HG02678 (cell line): ENCODE data around the gene NANOGP8.
"Not testable (repeated sequence)": the region's sequence is repeated elsewhere in the genome, so short reads cannot be mapped to it uniquely, and the experiment has no call there.

Experiments used
- ATAC-seq: cut with Tn5 transposase; IDR thresholded peaks from one replicate; pipeline ENCODE4 v1.9.1; 2021; ENCODE audit warnings: mild to moderate bottlenecking, moderate library complexity; ENCODE audit not compliant: unreplicated experiment

NANOGP8 gene

DNA sequence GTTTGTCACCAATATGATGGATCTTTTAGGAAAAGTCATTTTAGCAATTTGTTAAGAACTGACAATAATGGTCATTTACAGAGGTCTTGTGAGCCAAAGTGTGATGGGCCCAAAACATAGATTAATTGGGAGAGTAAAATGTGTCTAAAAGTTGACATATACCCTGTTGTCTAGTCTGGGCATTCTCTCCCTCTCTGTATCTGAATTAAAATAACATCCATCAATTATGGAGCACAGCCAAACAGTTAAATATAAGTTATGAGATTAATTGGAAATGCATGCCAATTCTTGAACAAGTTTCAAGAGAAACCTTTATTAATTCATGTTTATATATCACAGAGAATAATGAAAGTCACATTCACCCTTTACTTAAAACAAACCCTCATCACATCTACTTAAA, 13.6 kb upstream of the NANOGP8 start:
- ATAC-seq = no peak

DNA sequence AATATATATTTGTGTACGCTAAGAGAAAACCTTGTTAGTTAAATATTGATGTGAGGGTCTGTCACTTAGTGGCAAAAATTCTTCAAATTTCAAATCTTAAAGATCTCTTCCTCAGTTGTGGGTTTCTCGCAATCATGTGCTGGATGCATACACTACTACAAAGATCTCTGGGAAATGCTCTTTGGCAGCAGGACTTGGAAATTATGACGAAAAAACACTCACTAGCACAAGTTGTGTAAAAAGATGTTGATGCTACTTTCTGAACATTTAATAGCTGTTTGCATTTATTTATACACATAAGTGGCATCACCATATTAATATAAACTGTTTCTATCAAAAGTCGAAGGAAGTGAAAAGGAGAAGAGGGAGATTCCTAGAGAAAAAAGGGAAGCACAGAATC, 10.8 kb upstream of the NANOGP8 start:
- no peak for ATAC-seq

DNA sequence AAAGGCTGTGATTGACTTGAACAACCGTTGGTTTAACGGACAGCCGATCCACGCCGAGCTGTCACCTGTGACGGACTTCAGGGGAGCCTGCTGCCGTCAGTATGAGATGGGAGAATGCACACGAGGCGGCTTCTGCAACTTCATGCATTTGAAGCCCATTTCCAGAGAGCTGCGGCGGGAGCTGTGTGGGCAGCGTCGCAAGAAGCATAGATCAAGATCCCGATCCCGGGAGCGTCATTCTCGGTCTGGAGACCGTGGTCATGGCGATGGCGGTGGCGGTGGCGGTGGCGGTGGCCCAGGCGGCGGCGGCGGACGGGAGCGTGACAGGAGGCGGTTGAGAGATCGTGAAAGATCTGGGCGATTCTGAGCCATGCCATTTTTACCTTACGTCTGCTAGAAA, 7.8 kb upstream of the NANOGP8 start:
- no peak for ATAC-seq

DNA sequence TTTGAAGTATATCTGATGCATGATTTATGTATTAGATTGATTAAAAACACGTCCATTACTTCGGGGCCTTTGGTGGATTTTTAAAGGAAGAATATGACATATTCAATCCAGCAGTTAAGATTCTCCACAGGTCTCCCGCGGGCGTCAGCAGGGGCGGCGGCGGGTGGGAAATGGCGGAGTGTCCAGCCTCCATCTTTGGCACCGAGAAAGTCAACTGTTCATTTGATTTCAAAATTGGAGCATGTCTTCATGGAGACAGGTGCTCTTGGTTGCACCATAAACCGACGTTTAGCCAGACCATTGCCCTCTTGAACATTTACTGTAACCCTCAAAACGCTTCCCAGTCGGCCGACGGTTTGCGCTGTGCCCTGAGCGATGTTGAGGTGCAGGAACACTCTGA, 7.2 kb upstream of the NANOGP8 start:
- no peak for ATAC-seq

DNA sequence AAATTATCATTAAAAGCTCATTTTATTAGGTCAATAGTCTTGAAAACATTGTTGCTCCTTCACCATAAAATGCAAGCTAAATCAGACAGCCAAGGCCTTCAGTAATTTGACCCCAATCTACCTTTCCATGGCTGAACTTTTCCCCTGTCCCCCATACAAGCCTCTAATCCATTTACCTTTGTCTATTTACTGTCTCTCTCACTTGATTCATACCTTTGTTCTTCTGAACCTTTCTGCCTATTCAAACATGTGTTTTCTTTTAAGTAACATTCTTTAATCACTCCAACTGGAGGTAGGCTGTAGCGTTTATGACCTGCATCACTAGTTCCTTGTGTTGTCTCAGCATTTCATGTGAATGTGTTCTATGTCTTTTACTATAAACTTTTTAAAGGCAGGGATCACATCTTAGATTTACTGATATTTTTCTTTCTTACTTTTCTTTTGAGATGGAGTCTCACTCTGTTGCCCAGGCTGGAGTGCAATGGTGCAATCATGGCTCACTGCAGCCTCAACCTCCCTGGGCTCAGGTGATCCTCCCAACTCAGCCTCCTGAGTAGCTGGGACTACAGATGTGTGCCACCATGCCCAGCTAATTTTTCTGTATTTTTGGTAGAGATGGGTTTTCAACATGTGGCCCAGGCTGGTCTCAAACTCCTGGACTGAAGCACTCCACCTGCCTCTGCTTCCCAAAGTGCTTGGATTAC, 5.2 kb upstream of the NANOGP8 start:
- ATAC-seq = no peak

DNA sequence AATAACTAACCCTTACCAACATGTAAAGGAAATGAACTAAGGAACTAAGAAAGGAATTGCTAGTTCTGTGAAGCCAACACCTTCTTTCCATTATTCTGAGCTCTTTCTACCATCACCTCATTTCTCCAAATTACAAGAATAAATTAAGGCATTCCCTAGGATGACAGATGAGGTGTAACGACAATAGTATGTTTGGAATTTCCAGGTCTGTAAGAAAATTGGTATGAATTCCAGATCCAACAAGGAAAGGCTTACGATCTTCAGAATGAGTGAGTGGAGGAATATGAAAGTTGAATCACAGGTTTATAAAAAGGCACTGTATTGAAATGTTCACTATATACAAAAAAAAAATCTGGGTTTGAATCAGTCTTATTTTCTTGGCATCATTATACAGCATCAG, 4.5 kb upstream of the NANOGP8 start:
- no peak for ATAC-seq

DNA sequence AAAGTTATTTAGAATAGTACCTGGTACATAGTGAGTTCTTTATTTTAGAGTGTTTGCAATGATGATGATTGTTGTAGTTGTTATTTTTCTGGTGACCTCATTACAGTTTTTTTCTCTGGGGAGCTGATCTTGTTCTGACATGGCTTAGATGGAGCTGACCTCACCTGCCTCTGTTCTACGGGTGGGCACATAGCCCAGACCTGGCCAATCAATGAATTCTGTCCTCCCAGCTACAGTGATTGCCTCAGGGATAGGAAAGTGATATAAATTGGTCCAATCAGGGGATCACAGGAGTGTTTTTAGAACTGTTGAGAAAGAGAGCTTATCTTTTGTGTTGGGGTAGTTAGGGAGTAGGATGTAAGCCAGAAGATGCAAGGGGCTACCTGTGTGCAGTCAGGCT, 3.2 kb upstream of the NANOGP8 start:
- ATAC-seq = no peak

DNA sequence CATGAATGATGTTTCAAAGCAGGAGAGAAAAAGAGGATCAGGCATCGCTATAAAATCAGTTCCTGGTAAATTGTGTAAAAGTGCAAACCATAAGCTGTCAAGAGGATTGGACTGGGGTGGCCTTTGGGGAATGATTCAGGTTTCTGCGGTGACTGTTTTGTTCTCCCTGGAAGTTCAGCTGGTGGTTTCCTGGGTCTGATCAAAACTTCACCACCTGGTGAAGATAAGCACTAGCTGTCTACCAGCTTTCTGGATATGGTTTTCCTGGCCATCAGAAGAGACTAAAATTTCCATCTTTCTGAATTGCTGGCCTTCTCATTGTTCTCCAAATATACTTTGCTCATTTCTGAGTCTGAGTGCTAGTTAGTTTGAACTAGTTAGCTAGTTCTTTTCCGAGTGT, 2.7 kb upstream of the NANOGP8 start:
- ATAC-seq = no peak

DNA sequence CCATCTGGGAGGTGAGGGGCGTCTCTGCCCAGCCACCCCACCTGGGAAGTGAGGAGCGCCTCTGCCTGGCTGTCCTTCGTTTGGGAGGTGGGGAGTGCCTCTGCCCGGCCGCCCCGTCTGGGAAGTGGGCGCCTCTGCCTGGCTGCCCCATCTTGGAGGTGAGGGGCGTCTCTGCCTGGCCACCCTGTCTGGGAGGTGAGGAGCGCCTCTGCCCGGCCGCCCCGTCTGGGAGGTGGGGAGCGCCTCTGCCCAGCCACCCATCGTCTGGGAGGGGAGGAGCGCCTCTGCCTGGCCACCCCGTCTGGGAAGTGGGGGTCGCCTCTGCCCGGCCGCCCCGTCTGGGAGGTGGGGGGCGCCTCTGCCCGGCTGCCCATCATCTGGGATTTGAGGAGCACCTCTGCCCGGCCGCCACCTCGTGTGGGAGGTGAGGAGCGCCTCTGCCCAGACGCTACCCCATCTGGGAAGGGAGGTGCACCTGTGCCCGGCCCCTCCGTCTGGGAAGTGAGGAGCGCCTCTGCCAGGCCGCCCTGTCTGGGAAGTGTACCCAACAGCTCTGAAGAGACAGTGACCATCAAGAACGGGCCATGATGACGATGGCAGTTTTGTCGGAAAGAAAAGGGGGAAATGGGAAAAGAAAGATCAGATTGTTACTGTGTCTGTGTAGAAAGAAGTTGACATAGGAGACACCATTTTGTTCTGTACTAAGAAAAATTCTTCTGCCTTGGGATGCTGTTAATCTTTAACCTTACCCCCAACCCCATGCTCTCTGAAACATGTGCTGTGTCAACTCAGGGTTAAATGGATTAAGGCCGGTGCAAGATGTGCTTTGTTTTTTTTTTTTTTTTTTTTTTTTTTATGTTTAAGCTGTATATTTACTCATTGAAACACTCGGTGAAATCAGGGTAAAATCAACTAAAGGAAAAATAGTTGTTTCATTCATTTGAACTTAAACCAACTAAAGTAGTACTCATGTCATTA, 2.4 kb downstream of the NANOGP8 start:
- ATAC-seq = not testable (repeated sequence)

DNA sequence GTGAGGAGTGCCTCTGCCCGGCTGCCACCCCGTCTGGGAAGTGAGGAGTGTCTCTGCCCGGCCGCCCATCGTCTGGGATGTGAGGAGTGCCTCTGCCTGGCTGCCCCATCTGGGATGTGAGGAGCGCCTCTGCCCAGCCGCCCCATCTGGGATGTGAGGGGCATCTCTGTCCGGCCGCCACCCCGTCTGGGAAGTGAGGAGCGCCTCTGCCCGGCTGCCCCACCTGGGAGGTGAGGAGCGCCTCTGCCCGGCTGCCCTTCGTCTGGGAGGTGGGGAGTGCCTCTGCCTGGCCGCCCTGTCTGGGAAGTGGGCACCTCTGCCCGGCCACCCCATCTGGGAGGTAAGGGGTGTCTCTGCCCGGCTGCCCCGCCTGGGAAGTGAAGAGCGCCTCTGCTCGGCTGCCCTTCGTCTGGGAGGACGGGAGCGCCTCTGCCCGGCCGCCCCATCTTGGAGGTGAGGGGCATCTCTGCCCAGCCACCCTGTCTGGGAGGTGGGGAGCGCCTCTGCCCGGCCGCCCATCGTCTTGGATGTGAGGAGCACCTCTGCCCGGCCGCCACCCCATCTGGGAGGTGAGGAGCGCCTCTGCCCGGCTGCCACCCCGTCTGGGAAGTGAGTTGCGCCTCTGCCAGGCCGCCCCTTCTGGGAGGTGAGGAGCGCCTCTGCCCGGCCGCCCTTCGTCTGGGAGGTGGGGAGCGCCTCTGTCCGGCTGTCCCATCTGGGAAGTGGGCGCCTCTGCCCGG, 3.3 kb downstream of the NANOGP8 start:
- ATAC-seq = not testable (repeated sequence)

DNA sequence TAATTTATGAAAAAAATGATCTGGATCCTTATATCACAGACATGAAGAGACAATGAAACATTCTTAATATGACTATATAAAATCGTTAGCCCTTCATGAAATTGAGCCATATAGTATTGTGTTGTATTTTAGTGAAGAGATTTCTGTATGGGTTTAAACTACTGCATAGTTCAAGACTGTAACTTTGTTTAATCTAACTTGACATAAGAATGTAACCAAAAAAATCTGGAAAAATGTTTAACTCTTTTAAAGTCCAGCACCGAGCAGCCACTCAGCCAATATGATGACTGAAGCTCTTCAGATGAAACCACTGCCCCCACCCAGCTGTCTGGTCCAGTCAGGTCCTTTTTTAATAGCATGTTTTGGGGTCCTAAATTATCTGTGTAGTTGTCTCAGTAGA, 4.9 kb downstream of the NANOGP8 start:
- ATAC-seq = no peak

DNA sequence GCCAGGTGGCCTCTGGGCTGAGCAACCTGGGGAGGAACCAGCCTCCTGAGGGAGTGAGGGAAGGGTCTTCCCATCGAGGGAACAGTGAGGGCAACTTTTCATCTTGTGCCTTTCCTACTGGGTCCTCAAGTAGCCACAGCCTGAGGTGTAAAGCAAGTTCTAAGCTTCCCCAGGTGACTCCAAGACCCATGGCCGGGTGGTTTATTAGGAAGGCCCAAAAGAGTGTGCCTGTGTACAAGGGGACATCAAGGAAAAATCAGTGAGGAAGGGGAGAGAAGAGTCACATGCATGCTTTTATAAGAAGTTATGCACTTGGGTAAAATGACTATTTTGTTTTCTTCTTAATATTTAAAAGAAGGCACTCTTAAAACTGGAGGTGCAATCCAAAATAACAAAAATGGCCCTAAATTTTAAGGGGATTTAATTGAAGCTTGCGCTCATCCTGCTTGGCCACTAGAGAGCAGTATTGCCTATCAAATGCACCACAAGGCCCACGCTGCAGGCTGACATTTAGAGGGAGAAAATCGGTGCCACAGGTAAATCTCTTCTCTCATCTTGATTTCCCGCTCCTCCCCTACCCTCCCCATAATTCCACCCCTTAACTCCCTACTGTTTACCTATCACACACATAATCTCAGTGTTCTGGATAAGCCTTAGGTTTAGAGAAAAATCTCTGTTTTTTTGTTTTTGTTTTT, 6.7 kb downstream of the NANOGP8 start:
- ATAC-seq = peak; percentile 60

DNA sequence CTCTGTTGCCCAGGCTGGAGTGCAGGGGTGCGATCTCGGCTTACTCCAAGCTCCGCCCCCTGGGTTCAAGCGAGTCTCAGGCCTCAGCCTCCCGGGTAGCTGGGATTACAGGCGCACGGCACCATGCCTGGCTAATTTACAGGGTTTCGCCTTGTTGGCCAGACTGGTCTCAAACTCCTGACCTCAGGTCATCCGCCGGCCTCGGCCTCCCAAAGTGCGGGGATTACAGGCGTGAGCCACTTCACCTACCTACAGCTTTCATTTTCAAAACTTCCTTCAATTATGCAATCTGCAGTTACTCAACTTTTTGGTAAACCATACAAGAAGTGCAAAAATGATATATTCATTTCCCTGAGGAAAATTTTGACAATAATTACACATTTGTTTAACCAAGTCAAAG, 14.0 kb downstream of the NANOGP8 start:
- ATAC-seq = no peak

DNA sequence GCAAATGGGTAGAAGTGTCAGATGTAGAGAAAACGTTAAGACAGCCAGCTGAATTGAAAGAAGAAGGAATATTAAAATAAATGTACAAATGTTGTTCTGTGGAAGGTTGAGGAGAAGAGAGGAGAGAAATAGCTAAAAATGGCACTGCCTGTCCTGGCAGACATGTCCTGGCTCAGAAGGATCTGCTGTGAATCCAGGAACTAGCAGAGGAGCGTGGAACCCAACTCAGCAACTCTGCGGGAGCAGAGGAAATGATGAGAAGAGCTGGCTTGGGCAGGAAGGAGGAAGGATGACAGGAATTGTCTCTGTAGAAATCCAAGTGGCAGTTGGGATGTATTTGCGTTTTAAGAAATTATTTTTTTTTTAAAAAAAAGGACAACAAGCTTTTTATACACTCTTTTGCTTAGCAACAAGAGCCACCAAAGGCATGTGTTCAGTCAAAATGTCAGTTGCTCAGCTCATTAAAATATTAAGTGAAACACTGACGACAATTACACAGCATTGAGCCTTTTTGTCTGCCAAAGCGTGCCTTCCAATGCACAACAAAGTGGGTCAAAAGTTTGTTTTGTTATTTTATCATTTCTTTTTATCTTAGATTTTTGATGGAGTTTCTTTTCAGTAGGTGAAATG, 16.1 kb downstream of the NANOGP8 start:
- ATAC-seq = no peak

DNA sequence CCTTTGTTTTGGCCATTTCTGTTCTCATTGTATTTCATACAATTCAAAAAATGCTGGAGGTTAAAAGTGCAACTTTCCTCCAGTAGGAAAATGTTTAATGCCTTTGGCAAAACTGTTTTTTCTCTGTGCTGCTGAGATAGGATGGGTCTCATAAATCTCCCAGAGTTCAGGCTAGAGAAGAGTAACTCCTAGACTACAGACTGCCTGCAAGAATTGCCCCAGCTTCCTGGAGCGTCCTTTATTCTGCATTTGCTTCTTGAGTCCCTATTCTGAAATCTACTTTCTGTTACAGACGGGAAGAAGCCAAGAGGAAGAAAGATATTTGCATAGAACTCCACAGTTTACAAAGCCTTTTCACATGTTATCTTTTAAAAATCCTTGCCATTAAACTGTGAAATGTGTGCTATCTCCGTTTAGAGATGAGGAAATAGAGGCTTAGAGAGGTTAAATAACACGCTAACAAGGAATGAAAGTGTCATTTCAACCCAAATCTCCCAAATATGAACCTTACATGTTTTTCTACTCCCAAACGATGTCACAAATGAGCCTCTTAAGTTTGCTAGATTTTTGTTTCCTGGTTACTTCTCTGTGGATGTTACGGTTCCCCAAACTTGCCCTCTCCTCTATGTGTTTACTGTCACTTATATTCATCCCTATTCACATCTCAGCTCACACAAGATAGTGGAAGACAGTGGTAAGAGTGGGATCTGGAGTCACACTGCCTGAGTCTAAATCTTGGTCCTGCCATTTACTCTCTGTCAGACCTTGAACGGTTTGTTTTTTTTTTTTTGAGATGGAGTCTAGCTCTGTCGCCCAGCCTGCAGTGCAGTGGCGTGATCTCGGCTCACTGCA, 17.4 kb downstream of the NANOGP8 start:
- ATAC-seq = no peak

DNA sequence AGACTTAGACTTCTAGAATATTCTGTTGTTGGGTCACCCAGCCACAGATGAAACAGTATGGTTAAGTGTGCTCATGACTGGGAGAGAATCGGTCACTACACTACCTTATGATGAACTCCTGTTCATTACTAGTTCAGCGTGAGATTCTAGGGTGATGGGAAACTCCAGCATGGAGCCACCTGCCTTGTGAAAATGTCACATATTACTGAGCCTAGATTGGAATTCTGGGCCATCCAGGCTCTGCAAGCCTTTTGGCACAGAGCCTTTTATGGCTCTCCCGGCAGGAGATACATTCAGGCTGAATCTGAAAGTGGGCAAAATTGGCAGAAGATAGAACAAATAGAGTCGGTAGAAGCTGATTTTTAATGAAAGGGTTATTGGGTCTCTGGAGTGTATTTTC, 19.0 kb downstream of the NANOGP8 start:
- no peak for ATAC-seq

DNA sequence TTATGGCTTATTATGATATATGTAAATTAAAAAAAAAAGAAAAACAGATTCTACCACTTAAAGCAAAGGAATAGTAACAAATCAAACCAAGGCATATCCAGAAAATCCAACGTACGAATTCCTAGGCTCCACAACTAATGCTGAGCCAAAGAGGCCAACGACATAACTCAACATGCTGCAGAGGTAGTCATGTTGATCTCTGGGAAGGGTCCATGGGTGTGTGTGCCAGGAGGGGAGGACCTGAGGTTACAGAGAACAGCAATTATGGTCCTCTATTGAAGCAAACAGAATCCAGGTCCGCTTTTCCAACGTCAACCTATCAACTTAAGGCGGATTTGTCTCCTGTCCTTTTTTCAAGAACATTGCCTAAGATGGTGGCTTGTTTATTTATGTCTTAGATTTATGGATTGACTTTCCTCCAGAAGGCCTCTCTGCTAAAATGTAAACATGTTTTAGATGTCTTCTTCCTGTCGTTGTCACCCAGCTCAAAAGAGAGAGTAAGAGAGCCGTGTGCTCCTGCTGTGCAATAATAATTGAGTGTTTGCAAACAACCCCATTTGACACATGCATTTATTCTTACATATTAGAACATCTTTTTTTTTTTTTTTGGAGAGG, 20.4 kb downstream of the NANOGP8 start:
- ATAC-seq = no peak

DNA sequence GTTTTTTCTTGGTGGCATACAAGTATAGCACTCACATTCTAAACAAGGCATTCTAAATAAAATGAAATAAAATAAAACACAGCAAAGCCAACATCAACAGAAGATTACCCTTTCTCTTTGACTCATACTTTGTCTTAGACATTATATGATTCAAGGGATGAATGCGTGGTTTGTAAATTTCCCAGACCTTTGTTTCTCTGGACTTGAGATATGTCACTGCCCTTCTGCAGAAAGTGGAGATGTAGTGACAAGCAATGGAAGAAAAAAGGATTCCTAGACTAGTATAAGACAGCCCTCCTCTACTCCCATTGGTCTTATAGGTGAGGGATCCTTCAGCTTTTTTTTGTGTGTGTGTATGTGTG, 22.4 kb downstream of the NANOGP8 start:
- ATAC-seq = no peak
